Prostate gland (tissue), 2 donors: ENCODE data around the gene BNIP3. TPM values are rescaled to one million over a fixed set of nuclear protein-coding genes. Genes with fewer than 3 reads are reported as not detected.

ENCODE experiments used
- DNase-seq: peaks from one replicate; pipeline ENCODE4 v3.0.0-alpha.2; 2019; ENCODE audit warnings: low spot score
- H3K27ac ChIP-seq, 2 donors: fragments of 200-600 bp; sonication (generic); 2 replicates each; pipeline ENCODE4 v1.5.1; 2017 to 2019
- H3K27me3 ChIP-seq: fragments of 200-600 bp; sonication (generic); replicated peaks from 2 replicates; pipeline ENCODE4 v1.5.1; 2019; ENCODE audit not compliant: insufficient read depth
- H3K36me3 ChIP-seq, 2 donors: fragments of 200-600 bp; sonication (generic); 1 replicate in 1 of 2; 2 replicates in 1 of 2; pipeline versions ENCODE4 v1.5.1 to v1.8.1; 2017 to 2019
- H3K4me1 ChIP-seq: fragments of 200-600 bp; sonication (generic); replicated peaks from 2 replicates; pipeline ENCODE4 v1.5.1; 2019
- H3K4me3 ChIP-seq, 2 donors: fragments of 200-600 bp; sonication (generic); 2 replicates each; pipeline ENCODE4 v1.5.1; 2017 to 2019
- H3K9me3 ChIP-seq: fragments of 200-600 bp; sonication (generic); 2 replicates; pipeline ENCODE4 v1.5.1; 2017
- CTCF ChIP-seq, 4 experiments: fragments of 200-600 bp in 2 of 4; fragments of 450-650 bp in 2 of 4; sonication (generic) in 2 of 4; IDR thresholded peaks; 1 replicate in 3 of 4; 2 replicates in 1 of 4; pipeline ENCODE4 v1.5.1; 2016 to 2019; ENCODE audit warnings: antibody characterized with exemption in 4 of 4, mild to moderate bottlenecking in 2 of 4, moderate library complexity in 2 of 4
- POLR2A ChIP-seq: fragments of 450-650 bp; IDR thresholded peaks from one replicate; pipeline ENCODE4 v1.6.1; 2016; ENCODE audit warnings: antibody characterized with exemption, mild to moderate bottlenecking
- POLR2AphosphoS5 ChIP-seq: sonication (generic); formaldehyde crosslinking; IDR thresholded peaks from one replicate; pipeline ENCODE4 v1.6.1; 2017; ENCODE audit warnings: antibody characterized with exemption
- WGBS: methylation state at CpG from one replicate; pipeline ENCODE4 v1.1.5; 2018; 5-methylcytosine and 5-hydroxymethylcytosine counted together
- intact Hi-C: fragments of 100-400 bp; cut with DNase I; formaldehyde crosslinking; loops from one replicate; pipeline ENCODE4 v1.14.2; 2022
- total RNA-seq, 2 donors: library from RNA; depleted of rRNA; stranded (reverse); fragments of >200 nt; gene quantifications; one replicate each; pipeline ENCODE4 v1.1.0, GENCODE V29; 2016

BNIP3 gene
- total RNA-seq, 2 donors from 2014 or later = 148 to 325 TPM

- WGBS = 75% methylated on average over 6 of the region's 6 CpGs
- Histone ChIP-seq H3K4me1 (peaks cover 8% of the 10 kb centered on the region), H3K27me3 (no peaks in the 10 kb centered on the region), H3K36me3 (no peaks in the 10 kb centered on the region), H3K9me3 (no peaks in the 10 kb centered on the region), H3K4me3 (no peak overlapping the region), H3K27ac (no peak overlapping the region)
- TF ChIP-seq POLR2AphosphoS5 = peak; percentile 50
- no peak for TF ChIP-seq POLR2A
- no peak for TF ChIP-seq CTCF (IDR thresholded peaks at IDR 0.05)
- intact Hi-C loops = loop anchor here (5.0 kb wide), 1 partner anchor 81 kb away; the partner anchor contains the start of gene PPP2R2D
- DNase-seq = no peak
Measured at GRCh38 chr10:131983780-131984179, 2.1 kb upstream of the BNIP3 start.

GRCh38 chr10:131982796-131983195 lies 1.1 kb upstream of the BNIP3 start:
- TF ChIP-seq POLR2A (no peak), POLR2AphosphoS5 (no peak), CTCF (IDR thresholded peaks at IDR 0.05) (no peak)
- DNase-seq = peak; percentile 48
- no peaks in the 10 kb centered on the region for H3K27me3 ChIP-seq
- H3K27ac ChIP-seq = peak overlapping the region; percentile 81
- 48% methylated on average over 18 of the region's 21 CpGs for WGBS
- no peaks in the 10 kb centered on the region for H3K9me3 ChIP-seq
- peak overlapping the region; percentile 87 to 100 for H3K4me3 ChIP-seq
- no peaks in the 10 kb centered on the region for H3K36me3 ChIP-seq
- H3K4me1 ChIP-seq = peaks cover 9% of the 10 kb centered on the region
- intact Hi-C loops = loop anchor here (5.0 kb wide), 1 partner anchor 80 kb away; the partner anchor contains the start of gene PPP2R2D

GRCh38 chr10:131982185-131982756 lies 548 bp upstream of the BNIP3 start:
- Histone ChIP-seq H3K36me3 (no peaks in the 10 kb centered on the region), H3K27me3 (no peaks in the 10 kb centered on the region), H3K9me3 (no peaks in the 10 kb centered on the region), H3K27ac (peak overlapping the region; percentile 81), H3K4me1 (peaks cover 9% of the 10 kb centered on the region), H3K4me3 (peak overlapping the region; percentile 87 to 100)
- DNase-seq = no peak
- TF ChIP-seq CTCF (IDR thresholded peaks at IDR 0.05) = no peak
- TF ChIP-seq POLR2AphosphoS5 = no peak
- no peak for TF ChIP-seq POLR2A
- intact Hi-C loops = loop anchor here (5.0 kb wide), 1 partner anchor 80 kb away; the partner anchor contains the start of gene PPP2R2D
- 0% methylated on average over 23 of the region's 83 CpGs for WGBS

GRCh38 chr10:131980761-131981428 lies 828 bp downstream of the BNIP3 start:
- Histone ChIP-seq H3K4me3 (peak overlapping the region; percentile 87 to 100), H3K27me3 (no peaks in the 10 kb centered on the region), H3K36me3 (no peaks in the 10 kb centered on the region), H3K4me1 (peaks cover 9% of the 10 kb centered on the region), H3K9me3 (no peaks in the 10 kb centered on the region), H3K27ac (peak overlapping the region; percentile 89 to 93)
- TF ChIP-seq POLR2A (no peak), POLR2AphosphoS5 (no peak), CTCF (IDR thresholded peaks at IDR 0.05) (no peak)
- intact Hi-C loops = loop anchor here (5.0 kb wide), 1 partner anchor 79 kb away; the partner anchor contains the start of gene PPP2R2D
- 5% methylated on average over 31 of the region's 31 CpGs for WGBS
- DNase-seq = no peak
